Upper lobe of right lung (tissue), 1 donor: ENCODE data around the gene FASTKD1. TPM values are rescaled to one million over a fixed set of nuclear protein-coding genes. Genes with fewer than 3 reads are reported as not detected.
A peak's percentile ranks its signal among the peaks of the same experiment; 100 is the strongest.
"Not testable (repeated sequence)": the region's sequence is repeated elsewhere in the genome, so short reads cannot be mapped to it uniquely, and the experiment has no call there.

Experiments
- ATAC-seq: fragments of 200-7000 bp; cut with Tn5 transposase; one replicate; pipeline ENCODE4 v1.9.1; 2020; ENCODE audit warnings: mild to moderate bottlenecking, moderate library complexity
- DNase-seq: peaks from one replicate; pipeline ENCODE4 v3.0.0-alpha.2; 2020
- H3K27ac ChIP-seq: fragments of 200-600 bp; one replicate; pipeline ENCODE4 v1.8.0; 2022
- H3K27me3 ChIP-seq: fragments of 200-600 bp; one replicate; pipeline ENCODE4 v1.8.0; 2022; ENCODE audit warnings: mild to moderate bottlenecking
- H3K36me3 ChIP-seq: fragments of 200-600 bp; one replicate; pipeline ENCODE4 v1.8.0; 2022
- H3K4me1 ChIP-seq: fragments of 200-600 bp; one replicate; pipeline ENCODE4 v1.8.0; 2022
- H3K4me3 ChIP-seq: fragments of 200-600 bp; one replicate; pipeline ENCODE4 v1.8.0; 2022; ENCODE audit warnings: mild to moderate bottlenecking
- H3K9me3 ChIP-seq: fragments of 200-600 bp; one replicate; pipeline ENCODE4 v1.8.0; 2022
- CTCF ChIP-seq: fragments of 200-600 bp; IDR thresholded peaks from one replicate; pipeline ENCODE4 v1.8.0; 2022; ENCODE audit warnings: antibody characterized with exemption
- intact Hi-C: fragments of 100-400 bp; cut with DNase I; formaldehyde crosslinking; loops from one replicate; pipeline ENCODE4 v1.11.0; 2022
- long read RNA-seq: library from polyadenylated mRNA; unstranded; transcript quantifications from one replicate; pipeline ENCODE4 v2.0.0, GENCODE V29; 2021
- total RNA-seq: library from RNA; stranded (reverse); fragmentation: NEBNext Ultra II Directional; extraction: Animal tissue kit (Norgen Biotek cat#: 25700); gene quantifications from one replicate; pipeline ENCODE4 v1.2.1, GENCODE V29; 2021
- donor health status: DM: no; HTN: yes; CAD: no; lungs with severe emphysema.

FASTKD1 gene
- 31.2 TPM for total RNA-seq
- long read RNA-seq, transcript FASTKD1-204 (15 exons, 2,967 nt) = major isoform, 9 of 24 reads
- long read RNA-seq, partial matches to known transcripts = 4 of 24 reads
- long read RNA-seq, other reads (novel, unspliced or antisense) = 9 of 24 reads

- intact Hi-C loops = no loop called here
- TF ChIP-seq CTCF = no peak
- DNase-seq (peak; percentile 95), ATAC-seq (peak; percentile 100)
- H3K4me1 ChIP-seq = peaks cover 17% of the 10 kb centered on the region
- peak within 1 kb of the TSS; percentile 78 for H3K27ac ChIP-seq
- H3K9me3 ChIP-seq = no peaks in the 10 kb centered on the region
- H3K27me3 ChIP-seq = no peaks in the 10 kb centered on the region
- H3K36me3 ChIP-seq = peaks cover 10% of the 10 kb centered on the region
- H3K4me3 ChIP-seq = peak within 1 kb of the TSS; percentile 81
Observed at GRCh38 chr2:169573160-169573973, at the start of gene FASTKD1. Gene FASTKD1, minus strand, starts transcription at chr2:169573865. Its CDS starts 1,836 bp downstream, at chr2:169572029.

GRCh38 chr2:169623235-169623634 is 49.6 kb upstream of the FASTKD1 start:
- H3K27ac ChIP-seq = no peak overlapping the region
- no peak for DNase-seq
- ATAC-seq = no peak
- no peaks in the 10 kb centered on the region for H3K9me3 ChIP-seq
- H3K36me3 ChIP-seq = peaks cover 64% of the 10 kb centered on the region
- no peaks in the 10 kb centered on the region for H3K27me3 ChIP-seq
- intact Hi-C loops = no loop called here
- H3K4me3 ChIP-seq = no peak overlapping the region
- no peak for TF ChIP-seq CTCF
- H3K4me1 ChIP-seq = no peaks in the 10 kb centered on the region

- Histone ChIP-seq H3K27ac (no peak overlapping the region), H3K27me3 (no peaks in the 10 kb centered on the region), H3K4me3 (no peak overlapping the region), H3K9me3 (no peaks in the 10 kb centered on the region), H3K4me1 (no peaks in the 10 kb centered on the region), H3K36me3 (peaks cover 56% of the 10 kb centered on the region)
- no peak for TF ChIP-seq CTCF
- DNase-seq = no peak
- ATAC-seq = no peak
- intact Hi-C loops = no loop called here
Observed at GRCh38 chr2:169620509-169620908, 46.8 kb upstream of the FASTKD1 start.

GRCh38 chr2:169619946-169620345 is 46.3 kb upstream of the FASTKD1 start:
- peaks cover 60% of the 10 kb centered on the region for H3K36me3 ChIP-seq
- intact Hi-C loops = no loop called here

GRCh38 chr2:169615982-169616381 is 42.3 kb upstream of the FASTKD1 start:
- H3K9me3 ChIP-seq = not testable (repeated sequence)

More at GRCh38 chr2:169619946-169620345, 46.3 kb upstream of the FASTKD1 start:
- TF ChIP-seq CTCF = no peak
- DNase-seq = no peak
- Histone ChIP-seq H3K4me1 (no peaks in the 10 kb centered on the region), H3K27me3 (no peaks in the 10 kb centered on the region), H3K27ac (no peak overlapping the region), H3K9me3 (no peaks in the 10 kb centered on the region), H3K4me3 (no peak overlapping the region)
- no peak for ATAC-seq

GRCh38 chr2:169613876-169614275 is 40.2 kb upstream of the FASTKD1 start:
- Histone ChIP-seq H3K27ac (no peak overlapping the region), H3K9me3 (no peaks in the 10 kb centered on the region), H3K27me3 (no peaks in the 10 kb centered on the region), H3K4me3 (no peak overlapping the region), H3K36me3 (peaks cover 67% of the 10 kb centered on the region), H3K4me1 (no peaks in the 10 kb centered on the region)
- TF ChIP-seq CTCF = no peak
- DNase-seq (no peak), ATAC-seq (no peak)
- intact Hi-C loops = no loop called here

More at GRCh38 chr2:169615982-169616381, 42.3 kb upstream of the FASTKD1 start:
- ATAC-seq, H3K4me1 ChIP-seq, intact Hi-C loops, DNase-seq, H3K27me3 ChIP-seq, H3K4me3 ChIP-seq, H3K27ac ChIP-seq: not testable (repeated sequence)
- peaks cover 61% of the 10 kb centered on the region for H3K36me3 ChIP-seq
